HG03103 (cell line): ENCODE results near the gene GTF2H1.
A peak's percentile ranks its signal among the peaks of the same experiment; 100 is the strongest.

Experiments
- ATAC-seq: cut with Tn5 transposase; IDR thresholded peaks from one replicate; pipeline ENCODE4 v1.9.1; 2021; ENCODE audit warnings: low read depth; ENCODE audit not compliant: unreplicated experiment

The GTF2H1 gene

GRCh38 chr11:18321969-18322711 is at the start of gene GTF2H1, which contains the start of gene HPS5:
Gene GTF2H1 (plus strand): TSS chr11:18322567. CDS start chr11:18333075, 10,508 bp downstream.
Gene HPS5 (minus strand): TSS chr11:18322140. CDS start chr11:18317858, 4,282 bp downstream.
- peak; percentile 83 for ATAC-seq

- no peak for ATAC-seq
These were observed 44.6 kb upstream of the GTF2H1 start for GRCh38 chr11:18277565-18278271.

- peak; percentile 84 for ATAC-seq
These were observed 41.8 kb upstream of the GTF2H1 start for GRCh38 chr11:18280438-18281045.

GRCh38 chr11:18282626-18283025 is 39.7 kb upstream of the GTF2H1 start:
- no peak for ATAC-seq

- ATAC-seq = no peak
These were observed 36.5 kb upstream of the GTF2H1 start for GRCh38 chr11:18285841-18286240.

GRCh38 chr11:18288911-18289310 is 33.5 kb upstream of the GTF2H1 start:
- ATAC-seq = no peak

GRCh38 chr11:18294862-18295261 is 27.5 kb upstream of the GTF2H1 start:
- ATAC-seq = no peak

- ATAC-seq = no peak
These were observed 27.1 kb upstream of the GTF2H1 start for GRCh38 chr11:18295316-18295715.

GRCh38 chr11:18299721-18300120 is 22.6 kb upstream of the GTF2H1 start:
- ATAC-seq = no peak

- no peak for ATAC-seq
These were observed 17.6 kb upstream of the GTF2H1 start for GRCh38 chr11:18304745-18305144.

GRCh38 chr11:18307461-18308139 is 14.8 kb upstream of the GTF2H1 start:
- ATAC-seq = no peak

- no peak for ATAC-seq
These were observed 14.1 kb upstream of the GTF2H1 start for GRCh38 chr11:18308242-18308641.

- no peak for ATAC-seq
These were observed 12.7 kb upstream of the GTF2H1 start for GRCh38 chr11:18309691-18310090.

- peak; percentile 53 for ATAC-seq
These were observed 11.5 kb upstream of the GTF2H1 start for GRCh38 chr11:18310800-18311340.

- ATAC-seq = no peak
These were observed 10.4 kb upstream of the GTF2H1 start for GRCh38 chr11:18312012-18312411.

GRCh38 chr11:18312663-18313420 is 9.5 kb upstream of the GTF2H1 start:
- ATAC-seq = no peak

- ATAC-seq = no peak
These were observed 8.2 kb upstream of the GTF2H1 start for GRCh38 chr11:18313965-18314763.

- ATAC-seq = no peak
These were observed 7.4 kb upstream of the GTF2H1 start for GRCh38 chr11:18314784-18315523.
